ENCODE measurements around the gene AP3S2.

GRCh38 chr15:89841962-89842361, 51.8 kb downstream of the AP3S2 start:
- TF ChIP-seq POLR2AphosphoS5 (IDR thresholded peaks at IDR 0.05) = no peak
- TF ChIP-seq POLR2A (IDR thresholded peaks at IDR 0.05) = no peak

Measured in transverse colon (tissue), 3 donors.